Measurements from ENCODE around the gene EVC2.

DNA sequence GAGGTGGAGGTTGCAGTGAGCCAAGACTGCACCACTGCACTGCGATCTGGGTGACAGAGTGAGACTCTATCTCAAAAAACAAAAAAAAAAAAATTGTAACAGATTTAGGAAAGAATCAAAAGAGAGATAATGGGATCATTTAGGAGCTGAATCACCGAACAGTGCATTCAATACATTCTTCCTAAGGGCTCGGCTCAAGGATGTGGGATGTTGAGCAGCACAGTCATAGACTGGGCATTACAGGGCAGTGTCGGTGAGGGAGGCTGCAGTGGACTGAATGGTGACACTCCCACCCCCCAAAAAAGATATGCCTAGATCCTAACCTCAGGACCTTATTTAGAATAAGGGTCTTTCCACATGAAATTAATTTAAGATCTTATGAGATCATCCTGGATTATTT lies 70.0 kb downstream of the EVC2 start:
- TF ChIP-seq PYGO2 (tag; IDR thresholded peaks at IDR 0.05) (no peak), EZH2 (IDR thresholded peaks at IDR 0.05; ENCODE audit: borderline replicate concordance, low read depth, low read length) (no peak), TAF15 (IDR thresholded peaks at IDR 0.05; ENCODE audit: low read depth, low read length) (no peak), ZBTB17 (CRISPR knock-in tag; IDR thresholded peaks at IDR 0.05) (no peak), ZFP36 (IDR thresholded peaks at IDR 0.05; ENCODE audit: low read depth, low read length, partially characterized antibody) (no peak)
- TF ChIP-seq, protein P1, sequence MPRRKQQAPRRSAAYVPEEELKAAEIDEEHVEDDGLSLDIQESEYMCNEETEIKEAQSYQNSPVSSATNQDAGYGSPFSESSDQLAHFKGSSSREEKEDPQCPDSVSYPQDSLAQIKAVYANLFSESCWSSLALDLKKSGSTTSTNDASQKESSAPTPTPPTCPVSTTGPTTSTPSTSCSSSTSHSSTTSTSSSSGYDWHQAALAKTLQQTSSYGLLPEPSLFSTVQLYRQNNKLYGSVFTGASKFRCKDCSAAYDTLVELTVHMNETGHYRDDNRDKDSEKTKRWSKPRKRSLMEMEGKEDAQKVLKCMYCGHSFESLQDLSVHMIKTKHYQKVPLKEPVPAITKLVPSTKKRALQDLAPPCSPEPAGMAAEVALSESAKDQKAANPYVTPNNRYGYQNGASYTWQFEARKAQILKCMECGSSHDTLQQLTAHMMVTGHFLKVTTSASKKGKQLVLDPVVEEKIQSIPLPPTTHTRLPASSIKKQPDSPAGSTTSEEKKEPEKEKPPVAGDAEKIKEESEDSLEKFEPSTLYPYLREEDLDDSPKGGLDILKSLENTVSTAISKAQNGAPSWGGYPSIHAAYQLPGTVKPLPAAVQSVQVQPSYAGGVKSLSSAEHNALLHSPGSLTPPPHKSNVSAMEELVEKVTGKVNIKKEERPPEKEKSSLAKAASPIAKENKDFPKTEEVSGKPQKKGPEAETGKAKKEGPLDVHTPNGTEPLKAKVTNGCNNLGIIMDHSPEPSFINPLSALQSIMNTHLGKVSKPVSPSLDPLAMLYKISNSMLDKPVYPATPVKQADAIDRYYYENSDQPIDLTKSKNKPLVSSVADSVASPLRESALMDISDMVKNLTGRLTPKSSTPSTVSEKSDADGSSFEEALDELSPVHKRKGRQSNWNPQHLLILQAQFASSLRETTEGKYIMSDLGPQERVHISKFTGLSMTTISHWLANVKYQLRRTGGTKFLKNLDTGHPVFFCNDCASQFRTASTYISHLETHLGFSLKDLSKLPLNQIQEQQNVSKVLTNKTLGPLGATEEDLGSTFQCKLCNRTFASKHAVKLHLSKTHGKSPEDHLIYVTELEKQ (CRISPR knock-in tag; IDR thresholded peaks at IDR 0.05): no peak
